A549 (cell line): ENCODE data around the gene MRPL36.

Source experiments
- CTCF ChIP-seq: fragments of >200 bp; sonication (Bioruptor Twin); formaldehyde crosslinking; IDR thresholded peaks from 3 replicates; pipeline ENCODE4 v1.5.1; 2016
- ESRRA ChIP-seq: fragments of 150-350 bp; IDR thresholded peaks from 2 replicates; pipeline ENCODE4 v1.6.1; 2014; ENCODE audit warnings: mild to moderate bottlenecking, low read length, borderline replicate concordance
- HOXA7 ChIP-seq: fragments of 250-450 bp; sonication (Bioruptor Pico); IDR thresholded peaks from 2 replicates; pipeline ENCODE4 v1.5.0; 2020; ENCODE audit warnings: mild to moderate bottlenecking, moderate library complexity
- POLR2A ChIP-seq: IDR thresholded peaks from 2 replicates; pipeline ENCODE4 v1.6.1; 2012; ENCODE audit warnings: mild to moderate bottlenecking, low read length
- RFX5 ChIP-seq: fragments of 450-650 bp; IDR thresholded peaks from 2 replicates; pipeline ENCODE4 v1.7.1; 2014; ENCODE audit warnings: antibody characterized with exemption, mild to moderate bottlenecking, moderate library complexity
- RNF2 ChIP-seq: fragments of 200-600 bp; sonication (generic); IDR thresholded peaks from 2 replicates; pipeline ENCODE4 v1.6.1; 2016; ENCODE audit warnings: low read depth, mild to moderate bottlenecking, antibody characterized with exemption, moderate library complexity, borderline replicate concordance
- TP53 ChIP-seq: fragments of 250-450 bp; sonication (Bioruptor Pico); IDR thresholded peaks from 2 replicates; pipeline ENCODE4 v1.5.0; 2021; ENCODE audit warnings: mild to moderate bottlenecking, moderate library complexity

DNA sequence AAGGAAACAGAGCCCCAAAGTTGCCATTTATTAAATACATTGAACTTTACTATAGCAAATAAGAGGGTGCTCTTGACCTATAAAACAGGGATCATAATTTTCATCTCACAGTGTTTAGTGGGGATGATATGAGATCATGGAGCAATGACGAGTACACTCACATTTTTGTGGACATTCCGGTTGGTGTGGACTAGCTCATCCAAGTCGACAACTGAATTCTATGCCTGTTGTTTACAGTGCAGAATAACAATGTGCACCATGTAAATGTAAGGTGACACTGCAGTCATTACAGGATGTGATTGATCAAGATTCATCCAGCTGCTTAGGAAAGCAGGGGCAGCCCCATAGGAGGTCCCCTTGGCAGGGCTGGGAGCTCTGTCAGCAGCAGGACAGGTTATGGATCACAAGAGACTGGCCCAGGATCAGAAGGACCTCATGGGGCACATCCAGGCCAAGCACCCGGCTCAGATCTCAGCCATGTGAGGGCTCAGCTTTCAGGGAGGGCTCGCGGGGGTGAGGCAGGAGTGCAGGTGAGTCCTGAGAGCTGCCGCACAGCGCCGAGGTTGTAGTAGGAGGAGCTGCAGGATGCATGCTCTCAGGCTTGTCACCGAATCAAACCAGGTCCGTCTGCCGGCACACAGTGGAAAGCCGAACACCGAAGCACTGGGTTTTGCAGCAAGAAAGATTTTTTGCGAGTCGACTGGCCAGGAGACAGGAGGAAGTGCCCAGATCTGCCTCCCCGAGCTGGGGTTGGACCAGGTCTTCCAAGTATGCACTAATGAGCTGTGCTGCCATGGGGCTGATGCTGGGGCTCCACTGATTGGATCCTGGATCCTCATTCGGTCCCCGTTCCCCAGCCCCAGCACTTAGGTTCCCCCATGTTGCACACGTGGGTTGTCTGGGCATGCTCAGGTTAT lies 28.2 kb downstream of the MRPL36 start:
- TF ChIP-seq CTCF, result no peak
- no peak for TF ChIP-seq ESRRA
- TF ChIP-seq RNF2, result no peak
- no peak for TF ChIP-seq RFX5
- TF ChIP-seq HOXA7, result no peak
- TF ChIP-seq POLR2A, result no peak
- no peak for TF ChIP-seq TP53 (CRISPR knock-in tag)
